ENCODE measurements around the gene WDR7. TPM values are rescaled to one million over a fixed set of nuclear protein-coding genes. Genes with fewer than 3 reads are reported as not detected.

Gene WDR7
- total RNA-seq, 1 donor from 2014 or later, result 13.5 TPM

DNA sequence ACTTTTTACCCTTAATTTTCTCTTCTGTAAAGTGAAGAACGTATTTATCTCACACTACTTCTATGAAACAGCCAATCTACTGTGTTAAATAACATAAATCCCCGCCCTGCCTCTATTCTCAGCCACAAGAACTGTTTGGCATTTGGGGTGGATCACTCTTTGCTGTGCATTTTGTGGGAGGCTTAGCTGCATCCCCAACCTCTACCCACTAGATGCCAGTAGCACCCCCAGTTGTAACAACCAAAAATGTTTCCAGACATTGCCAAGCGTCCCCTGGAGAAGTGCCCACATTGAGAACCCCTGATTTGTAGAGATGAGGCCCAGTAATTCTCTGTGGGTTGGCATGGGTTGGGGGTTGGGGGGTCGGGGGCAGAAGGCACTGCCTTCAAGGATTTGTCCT, 401.0 kb downstream of the WDR7 start:
- Histone ChIP-seq H3K36me3 (no peaks in the 10 kb centered on the region), H3K27ac (no peak overlapping the region), H3K9me3 (no peaks in the 10 kb centered on the region), H3K27me3 (no peaks in the 10 kb centered on the region), H3K4me3 (no peak overlapping the region), H3K4me1 (no peaks in the 10 kb centered on the region)
- intact Hi-C loops (cut with DNase I), result no loop called here
- no peak for DNase-seq (ENCODE audit: low spot score in 2 of 2)
- no peak for TF ChIP-seq CTCF (IDR thresholded peaks at IDR 0.05)

DNA sequence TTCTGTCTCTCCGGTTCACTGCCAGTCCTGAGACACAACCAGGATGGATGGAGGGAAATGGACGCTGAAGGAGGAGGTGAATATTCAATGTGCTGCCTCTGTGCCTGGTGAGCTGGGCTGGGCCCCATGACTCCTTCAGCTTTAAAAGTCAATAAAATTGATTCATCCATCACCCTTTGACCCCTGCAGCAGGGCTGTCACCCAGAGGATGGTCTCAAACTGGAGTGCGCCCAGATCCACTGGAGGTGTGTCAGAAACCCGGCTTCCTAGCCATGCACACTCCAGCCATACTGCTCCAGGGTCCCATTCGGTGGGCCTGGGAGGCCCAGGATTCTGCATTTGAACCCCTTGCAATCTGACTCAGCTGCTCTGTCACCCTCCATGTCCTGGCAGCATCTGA, 401.6 kb downstream of the WDR7 start:
- no peak for TF ChIP-seq CTCF (IDR thresholded peaks at IDR 0.05)
- DNase-seq (ENCODE audit: low spot score in 2 of 2), result no peak
- Histone ChIP-seq H3K4me1 (no peaks in the 10 kb centered on the region), H3K4me3 (no peak overlapping the region), H3K27me3 (no peaks in the 10 kb centered on the region), H3K27ac (no peak overlapping the region), H3K9me3 (no peaks in the 10 kb centered on the region), H3K36me3 (no peaks in the 10 kb centered on the region)
- intact Hi-C loops (cut with DNase I), result no loop called here

DNA sequence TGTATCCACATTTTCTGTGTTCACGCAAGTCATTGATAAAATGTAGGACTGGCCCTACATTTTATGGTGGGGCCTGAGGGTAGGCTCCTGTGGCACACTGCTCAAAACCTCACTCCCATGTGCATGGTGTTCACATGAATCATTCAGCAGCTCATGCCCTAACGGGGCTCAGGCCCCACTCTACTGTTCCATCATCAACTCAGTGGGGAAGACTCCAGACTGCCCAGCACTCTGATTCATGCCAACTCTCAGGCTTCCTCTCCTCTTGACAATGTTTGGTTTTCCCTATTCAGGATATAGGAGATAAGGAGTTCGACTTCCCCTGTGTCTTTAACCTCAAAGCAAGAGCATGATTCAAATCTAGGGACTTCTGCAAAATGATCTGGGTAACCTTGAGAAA, 403.7 kb downstream of the WDR7 start:
- intact Hi-C loops (cut with DNase I), result no loop called here
- no peaks in the 10 kb centered on the region for H3K4me1 ChIP-seq

GRCh38 chr18:57057890-57058289, 406.7 kb downstream of the WDR7 start:
- no peaks in the 10 kb centered on the region for H3K36me3 ChIP-seq
- intact Hi-C loops (cut with DNase I), result no loop called here
- H3K9me3 ChIP-seq, result no peaks in the 10 kb centered on the region
- H3K27ac ChIP-seq, result no peak overlapping the region
- H3K27me3 ChIP-seq, result no peaks in the 10 kb centered on the region
- TF ChIP-seq CTCF (IDR thresholded peaks at IDR 0.05), result no peak
- H3K4me3 ChIP-seq, result no peak overlapping the region
- no peak for DNase-seq (ENCODE audit: low spot score in 2 of 2)
- no peaks in the 10 kb centered on the region for H3K4me1 ChIP-seq

More for the DNA sequence above, 403.7 kb downstream of the WDR7 start:
- no peak for DNase-seq (ENCODE audit: low spot score in 2 of 2)
- no peak for TF ChIP-seq CTCF (IDR thresholded peaks at IDR 0.05)
- H3K27ac ChIP-seq, result no peak overlapping the region
- H3K4me3 ChIP-seq, result no peak overlapping the region
- H3K27me3 ChIP-seq, result no peaks in the 10 kb centered on the region
- H3K9me3 ChIP-seq, result no peaks in the 10 kb centered on the region
- no peaks in the 10 kb centered on the region for H3K36me3 ChIP-seq

DNA sequence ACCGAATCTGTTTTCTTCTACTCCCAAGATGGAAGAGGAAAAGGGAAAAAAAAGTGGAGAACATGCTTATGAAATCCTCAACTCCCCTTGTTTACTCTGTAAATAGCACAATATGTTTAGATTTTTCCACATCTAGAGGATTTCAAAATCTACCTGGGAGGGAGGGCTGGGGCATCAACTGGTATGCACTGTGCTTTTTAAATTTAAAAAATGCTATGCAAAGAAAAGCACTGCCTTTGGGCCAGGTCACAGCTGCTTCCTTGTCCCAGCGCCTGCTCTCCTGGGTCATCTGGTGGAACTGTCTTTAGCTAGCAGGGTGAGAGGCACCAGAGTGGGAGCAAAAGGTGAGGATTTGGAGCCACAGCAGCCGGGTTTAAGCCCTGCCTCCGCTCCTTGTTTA, 407.6 kb downstream of the WDR7 start:
- no peak for TF ChIP-seq CTCF (IDR thresholded peaks at IDR 0.05)
- Histone ChIP-seq H3K9me3 (no peaks in the 10 kb centered on the region), H3K4me3 (no peak overlapping the region), H3K36me3 (no peaks in the 10 kb centered on the region), H3K4me1 (no peaks in the 10 kb centered on the region), H3K27me3 (no peaks in the 10 kb centered on the region), H3K27ac (no peak overlapping the region)
- intact Hi-C loops (cut with DNase I), result no loop called here
- no peak for DNase-seq (ENCODE audit: low spot score in 2 of 2)

DNA sequence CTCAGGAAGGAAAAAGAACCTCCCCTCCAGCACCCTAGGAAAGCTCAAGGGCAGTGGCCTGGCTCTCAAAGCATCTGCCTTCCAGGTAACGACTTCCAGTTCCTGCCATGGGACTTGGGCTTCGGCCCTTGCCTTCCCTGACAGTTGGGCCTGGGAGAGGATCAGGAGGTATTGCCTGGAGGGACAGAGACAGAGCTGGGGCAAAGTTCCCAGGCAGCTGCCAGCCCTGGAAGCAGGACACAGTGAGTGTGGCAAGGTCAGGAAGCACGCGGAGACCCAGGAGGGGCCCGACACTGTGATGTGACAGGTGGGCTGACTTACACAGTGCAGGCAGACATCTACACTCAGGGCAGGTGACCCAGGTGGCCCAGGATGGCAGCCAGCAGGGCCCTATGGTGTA, 408.2 kb downstream of the WDR7 start:
- H3K27me3 ChIP-seq, result no peaks in the 10 kb centered on the region
- no peak overlapping the region for H3K27ac ChIP-seq
- H3K9me3 ChIP-seq, result no peaks in the 10 kb centered on the region
- intact Hi-C loops (cut with DNase I), result no loop called here
- no peaks in the 10 kb centered on the region for H3K4me1 ChIP-seq
- no peaks in the 10 kb centered on the region for H3K36me3 ChIP-seq
- no peak overlapping the region for H3K4me3 ChIP-seq
- no peak for DNase-seq (ENCODE audit: low spot score in 2 of 2)
- TF ChIP-seq CTCF (IDR thresholded peaks at IDR 0.05), result no peak

All from ascending aorta (tissue), 2 donors.